ENCODE measurements around the gene MSX2. TPM values are rescaled to one million over a fixed set of nuclear protein-coding genes. Genes with fewer than 3 reads are reported as not detected.

MSX2 gene
- total RNA-seq, 1 donor from 2014 or later = 10.9 TPM

DNA sequence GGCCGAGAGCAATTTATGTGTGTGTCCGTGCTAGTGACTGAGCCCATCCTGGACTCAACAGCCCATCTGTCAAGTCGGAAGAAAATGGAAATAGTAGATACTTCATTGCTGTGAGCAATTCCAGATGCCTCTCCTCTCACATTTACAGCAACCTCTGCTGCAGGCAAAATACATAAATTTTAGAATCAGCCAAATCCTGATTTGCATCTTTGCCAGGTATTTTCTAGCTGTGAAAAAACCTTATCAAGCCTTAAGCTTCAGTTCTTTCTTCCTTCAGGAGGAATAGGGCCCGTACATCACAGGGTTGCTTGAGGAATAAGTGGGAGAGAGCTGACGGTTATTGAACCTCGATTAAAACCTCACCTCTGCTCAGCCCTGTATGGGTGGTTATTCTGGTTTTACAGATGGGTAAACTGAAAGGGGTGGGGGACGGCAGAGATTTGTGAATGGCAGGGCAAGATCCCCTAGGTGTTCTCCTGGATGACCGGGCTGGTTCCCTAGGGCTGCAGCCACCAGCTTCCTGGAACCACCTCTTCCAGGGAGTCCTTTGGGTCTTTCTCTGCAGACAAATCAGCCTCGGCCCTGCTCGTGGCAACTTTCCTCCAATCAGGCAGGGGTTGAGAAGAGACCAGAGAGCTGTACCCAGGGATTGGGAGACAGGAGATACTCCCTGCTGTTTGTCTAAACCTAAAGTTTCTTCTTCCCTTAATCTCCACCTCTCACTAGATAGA, 5.3 kb upstream of the MSX2 start:
- no peak for DNase-seq

DNA sequence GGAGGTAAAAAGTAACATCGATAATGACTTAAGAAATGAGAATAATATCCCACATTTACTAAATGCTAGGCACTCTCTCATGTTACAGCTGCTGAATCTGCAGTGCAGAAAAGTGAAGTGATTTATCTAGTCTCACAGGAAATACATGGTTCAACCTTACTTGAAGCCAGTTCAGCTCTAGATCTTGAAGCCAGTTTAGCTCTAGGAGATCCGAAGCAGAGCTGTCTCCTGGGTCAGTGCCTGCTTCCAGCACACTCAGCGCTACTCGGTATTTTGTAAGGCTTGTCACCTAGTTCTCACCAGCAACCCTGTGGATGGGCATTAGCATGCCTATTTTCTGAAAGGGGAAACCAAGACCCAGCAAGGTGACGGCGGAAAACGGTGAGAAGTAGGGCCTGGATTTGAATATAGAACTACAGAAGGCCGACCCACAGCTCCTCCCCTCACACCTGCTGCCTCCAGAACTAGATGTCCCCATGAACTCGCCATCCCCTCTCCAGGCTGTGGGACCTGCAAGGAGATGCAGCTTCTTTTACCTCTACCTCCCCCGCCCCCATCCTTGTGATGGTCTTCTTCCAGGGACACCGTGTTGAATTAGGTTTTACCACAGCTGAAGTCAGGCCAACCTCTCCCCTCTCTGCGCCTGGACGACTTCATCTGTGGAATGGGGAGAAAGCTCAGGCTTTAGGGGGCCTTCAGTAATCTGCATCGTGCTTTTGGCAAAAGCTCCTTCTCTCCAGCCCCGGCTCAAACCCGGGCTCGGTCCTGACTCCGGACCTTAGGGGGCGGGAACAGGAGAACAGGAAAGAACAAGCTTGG, 4.4 kb upstream of the MSX2 start:
- DNase-seq = no peak

DNA sequence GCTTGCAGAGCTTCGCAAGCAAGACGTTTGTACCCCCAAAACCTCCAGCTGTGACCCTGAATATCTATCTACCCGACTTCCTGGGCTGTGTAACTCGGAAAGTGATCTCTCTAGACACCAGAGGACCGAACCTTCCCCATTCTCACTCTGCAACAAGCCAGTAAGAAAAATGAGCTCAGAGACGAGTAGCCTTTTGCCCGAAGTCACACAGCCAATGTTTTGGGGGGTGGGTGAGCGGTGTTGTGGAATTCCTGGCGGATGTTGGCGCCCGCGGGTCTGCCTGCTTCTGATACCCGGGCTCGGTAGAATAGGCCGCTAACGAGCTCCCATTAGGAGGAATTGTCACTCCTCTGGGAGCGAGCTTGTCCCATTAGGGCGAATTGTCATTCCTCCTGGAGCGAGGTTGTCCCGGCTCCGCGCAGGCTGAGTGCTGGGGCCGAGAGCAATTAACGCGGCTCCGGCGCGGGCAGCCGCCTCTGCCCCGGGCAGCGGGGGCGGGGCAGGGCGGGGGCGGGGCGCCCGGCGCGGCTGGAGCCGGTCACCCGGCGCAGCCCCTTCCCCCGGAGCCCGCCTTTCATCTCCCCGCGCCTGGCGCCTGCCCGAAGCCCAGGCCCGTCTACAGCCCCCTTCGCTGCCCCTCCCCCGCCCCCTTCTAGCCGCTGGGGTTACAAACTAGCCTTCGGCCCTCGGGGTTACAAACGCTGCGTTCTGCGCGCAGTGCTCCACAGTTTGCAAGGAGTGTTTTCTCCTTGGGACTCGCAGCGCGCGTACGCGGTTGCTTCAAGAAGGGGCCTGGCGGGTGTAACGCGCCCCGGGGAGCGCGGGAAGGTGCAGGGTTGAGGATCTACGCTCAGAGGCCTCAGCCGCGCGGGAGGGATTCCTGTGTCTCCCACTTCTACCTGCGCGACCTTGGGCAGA, 3.5 kb upstream of the MSX2 start:
- DNase-seq = no peak

- no peak for DNase-seq
Observed at GRCh38 chr5:174721530-174722432, 2.6 kb upstream of the MSX2 start.

DNA sequence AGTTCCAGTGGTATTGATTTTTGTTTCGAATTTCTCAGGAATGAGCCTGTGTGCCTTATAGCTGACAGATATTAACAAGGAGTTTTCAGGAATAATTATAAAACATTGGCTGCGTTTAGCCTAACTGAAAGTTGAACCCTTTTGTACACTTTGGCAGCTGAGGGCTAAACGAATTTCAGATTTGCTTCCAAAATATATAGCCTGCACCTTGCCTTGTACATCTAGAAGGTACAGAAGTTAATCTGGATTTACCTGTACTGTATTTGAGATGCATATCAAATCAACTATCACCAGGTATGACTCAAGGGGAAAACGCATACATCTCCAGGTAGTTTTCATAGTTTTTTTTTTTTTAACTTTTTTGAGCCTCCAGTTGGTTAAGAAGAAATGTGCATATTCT, 1.9 kb upstream of the MSX2 start:
- no peak for DNase-seq

DNA sequence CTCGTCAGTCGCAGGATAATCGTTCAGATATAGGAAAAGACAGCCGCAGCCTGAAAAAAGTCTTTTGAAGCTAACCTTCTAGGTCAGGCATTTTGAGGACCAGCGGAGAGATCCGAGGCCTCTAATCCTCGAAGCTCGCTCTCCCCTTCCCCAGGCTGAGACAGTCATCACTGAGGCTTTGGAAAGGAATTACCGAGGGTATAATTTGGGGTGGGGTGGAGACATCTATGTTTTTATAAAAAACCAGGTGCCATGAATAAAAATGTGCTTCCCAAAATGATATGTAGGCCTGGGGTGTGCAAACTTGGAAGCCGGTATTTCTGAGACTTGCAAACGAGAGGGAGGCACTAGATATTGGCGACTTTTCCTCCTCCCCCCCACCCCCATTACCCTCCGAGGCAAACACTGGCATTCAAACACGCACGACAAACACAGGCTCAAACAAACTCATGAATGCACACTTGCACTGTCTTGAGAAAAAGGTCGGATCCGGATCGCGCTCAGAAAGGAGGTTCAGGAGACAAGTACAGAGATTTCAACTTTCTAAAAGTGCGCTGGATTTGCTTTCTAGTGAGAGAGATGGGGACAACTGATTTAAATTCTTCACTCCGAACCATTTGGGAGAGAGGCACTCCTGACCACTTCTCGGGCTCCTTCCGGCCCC, 935 bp upstream of the MSX2 start:
- no peak for DNase-seq

GRCh38 chr5:174723979-174724483, 351 bp upstream of the MSX2 start:
- DNase-seq = no peak

- DNase-seq = no peak
Observed at GRCh38 chr5:174725261-174725990, 1.0 kb downstream of the MSX2 start.

GRCh38 chr5:174725991-174726601, 1.7 kb downstream of the MSX2 start:
- no peak for DNase-seq

GRCh38 chr5:174726916-174727793, 2.8 kb downstream of the MSX2 start:
- no peak for DNase-seq

GRCh38 chr5:174727794-174728680, 3.7 kb downstream of the MSX2 start:
- no peak for DNase-seq

DNA sequence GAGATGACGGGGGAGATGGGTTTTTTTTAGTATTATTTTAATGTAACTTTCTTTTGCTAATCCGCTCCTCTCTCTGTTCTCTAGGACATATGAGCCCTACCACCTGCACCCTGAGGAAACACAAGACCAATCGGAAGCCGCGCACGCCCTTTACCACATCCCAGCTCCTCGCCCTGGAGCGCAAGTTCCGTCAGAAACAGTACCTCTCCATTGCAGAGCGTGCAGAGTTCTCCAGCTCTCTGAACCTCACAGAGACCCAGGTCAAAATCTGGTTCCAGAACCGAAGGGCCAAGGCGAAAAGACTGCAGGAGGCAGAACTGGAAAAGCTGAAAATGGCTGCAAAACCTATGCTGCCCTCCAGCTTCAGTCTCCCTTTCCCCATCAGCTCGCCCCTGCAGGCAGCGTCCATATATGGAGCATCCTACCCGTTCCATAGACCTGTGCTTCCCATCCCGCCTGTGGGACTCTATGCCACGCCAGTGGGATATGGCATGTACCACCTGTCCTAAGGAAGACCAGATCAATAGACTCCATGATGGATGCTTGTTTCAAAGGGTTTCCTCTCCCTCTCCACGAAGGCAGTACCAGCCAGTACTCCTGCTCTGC, 4.8 kb downstream of the MSX2 start:
- DNase-seq = no peak

GRCh38 chr5:174731214-174732035, 7.0 kb downstream of the MSX2 start:
- no peak for DNase-seq

- DNase-seq = no peak
Observed at GRCh38 chr5:174732036-174733020, 7.9 kb downstream of the MSX2 start.

Data from skin of body (tissue), 2 donors.